ENCODE measurements around the gene PNKD.

The PNKD gene

GRCh38 chr2:218345491-218346236 lies 75.3 kb downstream of the PNKD start:
- no peak for DNase-seq

- DNase-seq, result no peak
Observed at GRCh38 chr2:218347172-218347571, 76.9 kb downstream of the PNKD start.

- no peak for DNase-seq
Observed at GRCh38 chr2:218354045-218354444, 83.7 kb downstream of the PNKD start.

GRCh38 chr2:218354850-218355443 lies 84.6 kb downstream of the PNKD start:
- DNase-seq, result no peak

GRCh38 chr2:218357236-218358177 lies 87.2 kb downstream of the PNKD start:
- no peak for DNase-seq

GRCh38 chr2:218360453-218360852 lies 90.1 kb downstream of the PNKD start:
- peak; percentile 94 for DNase-seq

GRCh38 chr2:218362606-218363005 lies 92.3 kb downstream of the PNKD start:
- DNase-seq, result no peak

- DNase-seq, result peak; percentile 82
Observed at GRCh38 chr2:218363736-218364135, 93.4 kb downstream of the PNKD start.

- no peak for DNase-seq
Observed at GRCh38 chr2:218364196-218364595, 93.9 kb downstream of the PNKD start.

GRCh38 chr2:218366621-218367414 lies 96.5 kb downstream of the PNKD start:
- DNase-seq, result no peak

- DNase-seq, result peak; percentile 99
Observed at GRCh38 chr2:218367415-218368149, 97.3 kb downstream of the PNKD start.

GRCh38 chr2:218368150-218368528 lies 97.8 kb downstream of the PNKD start:
- no peak for DNase-seq

- DNase-seq, result peak; percentile 50
Observed at GRCh38 chr2:218368621-218369153, 98.4 kb downstream of the PNKD start.

GRCh38 chr2:218369330-218369729 lies 99.0 kb downstream of the PNKD start:
- DNase-seq, result peak; percentile 47

- DNase-seq, result peak; percentile 99
Observed at GRCh38 chr2:218370410-218371063, 100.2 kb downstream of the PNKD start.

- DNase-seq, result peak; percentile 71
Observed at GRCh38 chr2:218371983-218372350, 101.6 kb downstream of the PNKD start.

- no peak for DNase-seq
Observed at GRCh38 chr2:218374795-218375194, 104.5 kb downstream of the PNKD start.

- no peak for DNase-seq
Observed at GRCh38 chr2:218375212-218375611, 104.9 kb downstream of the PNKD start.

- peak; percentile 97 for DNase-seq
Observed at GRCh38 chr2:218378053-218378452, 107.7 kb downstream of the PNKD start.

GRCh38 chr2:218381916-218382366 lies 111.6 kb downstream of the PNKD start, which contains the start of gene SLC11A1:
Gene SLC11A1, plus strand, starts transcription at chr2:218382273. Its CDS starts 96 bp downstream, at chr2:218382369.
- DNase-seq, result peak; percentile 97

- no peak for DNase-seq
Observed at GRCh38 chr2:218382785-218383184, 112.5 kb downstream of the PNKD start.
